HEK293 (cell line): ENCODE results near the gene GTF2F1.

Experiments used
- CTCF ChIA-PET: fragments of 350-600 bp; formaldehyde crosslinking; extraction: SDS; loops from one replicate; lab custom pipeline; 2021; ENCODE audit warnings: antibody characterized with exemption; lab: Yijun Ruan, JAX
- POLR2A ChIA-PET: fragments of 300-600 bp; formaldehyde crosslinking; extraction: SDS; loops from one replicate; lab custom pipeline; 2020; ENCODE audit warnings: antibody characterized with exemption, inconsistent platforms; lab: Yijun Ruan, JAX
- H3K27ac ChIP-seq: fragments of 200-500 bp; sonication (Bioruptor generic); 2 replicates; pipeline ENCODE4 v1.5.1; 2014; ENCODE audit warnings: low read depth, low read length, control low read depth, inconsistent platforms; ENCODE audit errors: extremely low read depth
- H3K36me3 ChIP-seq, 2 experiments: fragments of 200-500 bp in 1 of 2; sonication (Bioruptor generic) in 1 of 2; 1 replicate in 1 of 2; 2 replicates in 1 of 2; pipeline ENCODE4 v1.5.1; 2014 to 2017; ENCODE audit warnings: inconsistent platforms in 2 of 2, low read length in 2 of 2; ENCODE audit not compliant: control insufficient read depth in 2 of 2, insufficient read depth in 1 of 2
- H3K4me1 ChIP-seq: fragments of 200-500 bp; sonication (Bioruptor generic); 2 replicates; pipeline ENCODE4 v1.5.1; 2014; ENCODE audit warnings: mild to moderate bottlenecking, low read length, inconsistent platforms; ENCODE audit not compliant: control insufficient read depth, insufficient read depth
- H3K4me3 ChIP-seq: 2 replicates; pipeline ENCODE4 v1.5.1; 2011; ENCODE audit warnings: low read depth, mild to moderate bottlenecking, control low read depth, low read length, moderate library complexity
- H3K9me3 ChIP-seq: fragments of 200-500 bp; sonication (Bioruptor generic); 2 replicates; pipeline ENCODE4 v1.5.1; 2014; ENCODE audit warnings: low read depth, low read length, inconsistent platforms; ENCODE audit not compliant: control insufficient read depth, insufficient read depth
- BCL11B ChIP-seq: fragments of 450-650 bp; formaldehyde crosslinking; IDR thresholded peaks from 2 replicates; pipeline ENCODE4 v1.5.1; 2016; ENCODE audit warnings: low read depth, missing biosample characterization, missing genetic modification characterization
- EGR2 ChIP-seq: fragments of 450-650 bp; formaldehyde crosslinking; IDR thresholded peaks from 2 replicates; pipeline ENCODE4 v1.5.1; 2016; ENCODE audit warnings: low read depth, missing biosample characterization, missing genetic modification characterization
- GLI2 ChIP-seq: fragments of 450-650 bp; formaldehyde crosslinking; IDR thresholded peaks from 2 replicates; pipeline ENCODE4; 2017; ENCODE audit warnings: missing biosample characterization, missing genetic modification characterization, low read depth, borderline replicate concordance
- GLI4 ChIP-seq: fragments of 450-650 bp; formaldehyde crosslinking; IDR thresholded peaks from 2 replicates; pipeline ENCODE4 v1.5.1; 2016; ENCODE audit warnings: missing biosample characterization, missing genetic modification characterization
- GLIS1 ChIP-seq: fragments of 450-650 bp; formaldehyde crosslinking; IDR thresholded peaks from 2 replicates; pipeline ENCODE4 v1.5.1; 2016; ENCODE audit warnings: missing biosample characterization, missing genetic modification characterization
- WT1 ChIP-seq: fragments of 450-650 bp; formaldehyde crosslinking; IDR thresholded peaks from 2 replicates; pipeline ENCODE4 v1.5.1; 2016; ENCODE audit warnings: missing biosample characterization, missing genetic modification characterization
- ZBTB21 ChIP-seq: fragments of 450-650 bp; formaldehyde crosslinking; IDR thresholded peaks from 2 replicates; pipeline ENCODE4 v1.5.1; 2017; ENCODE audit warnings: missing biosample characterization, missing genetic modification characterization
- ZBTB7A ChIP-seq: fragments of 450-650 bp; formaldehyde crosslinking; IDR thresholded peaks from 2 replicates; pipeline ENCODE4 v1.5.1; 2016; ENCODE audit warnings: low read depth, missing biosample characterization, missing genetic modification characterization
- ZFHX2 ChIP-seq: fragments of 450-650 bp; formaldehyde crosslinking; conservative IDR thresholded peaks from 2 replicates; pipeline ENCODE4 v1.5.1; 2016; ENCODE audit warnings: missing biosample characterization, missing genetic modification characterization
- ZNF112 ChIP-seq: fragments of 450-650 bp; formaldehyde crosslinking; IDR thresholded peaks from 2 replicates; pipeline ENCODE4 v1.5.0; 2017; ENCODE audit warnings: missing biosample characterization, missing genetic modification characterization
- ZNF239 ChIP-seq: fragments of 450-650 bp; formaldehyde crosslinking; IDR thresholded peaks from 2 replicates; pipeline ENCODE4 v1.5.1; 2016; ENCODE audit warnings: missing biosample characterization, missing genetic modification characterization
- ZNF266 ChIP-seq: fragments of 450-650 bp; formaldehyde crosslinking; IDR thresholded peaks from 2 replicates; pipeline ENCODE4 v1.5.1; 2016; ENCODE audit warnings: missing biosample characterization, missing genetic modification characterization, low read depth
- ZNF311 ChIP-seq: fragments of 450-650 bp; formaldehyde crosslinking; IDR thresholded peaks from 2 replicates; pipeline ENCODE4 v1.5.1; 2017; ENCODE audit warnings: missing biosample characterization, missing genetic modification characterization, borderline replicate concordance
- ZNF341 ChIP-seq: fragments of 450-650 bp; formaldehyde crosslinking; IDR thresholded peaks from 2 replicates; pipeline ENCODE4; 2016; ENCODE audit warnings: low read depth, missing biosample characterization, missing genetic modification characterization
- ZNF426 ChIP-seq: fragments of 450-650 bp; formaldehyde crosslinking; IDR thresholded peaks from 2 replicates; pipeline ENCODE4 v1.5.1; 2017; ENCODE audit warnings: missing biosample characterization, missing genetic modification characterization, mild to moderate bottlenecking, inconsistent platforms, moderate library complexity
- ZNF596 ChIP-seq: fragments of 450-650 bp; IDR thresholded peaks from 2 replicates; pipeline ENCODE4 v1.5.0; 2018; ENCODE audit warnings: missing biosample characterization, mild to moderate bottlenecking, missing genetic modification characterization, moderate library complexity
- ZNF600 ChIP-seq: fragments of 450-650 bp; formaldehyde crosslinking; IDR thresholded peaks from 2 replicates; pipeline ENCODE4 v1.5.1; 2016; ENCODE audit warnings: missing biosample characterization, missing genetic modification characterization
- ZNF747 ChIP-seq: fragments of 450-650 bp; formaldehyde crosslinking; IDR thresholded peaks from 2 replicates; pipeline ENCODE4 v1.5.1; 2016; ENCODE audit warnings: missing biosample characterization, missing genetic modification characterization
- ZSCAN16 ChIP-seq: fragments of 450-650 bp; formaldehyde crosslinking; IDR thresholded peaks from 2 replicates; pipeline ENCODE4 v1.5.1; 2016; ENCODE audit warnings: missing biosample characterization, missing genetic modification characterization
- ZSCAN30 ChIP-seq: fragments of 450-650 bp; IDR thresholded peaks from 2 replicates; pipeline ENCODE4 v1.5.1; 2018; ENCODE audit warnings: missing biosample characterization, mild to moderate bottlenecking, missing genetic modification characterization, moderate library complexity
- TF ChIP-seq, protein P1 (sequence below): fragments of 450-650 bp; IDR thresholded peaks from 2 replicates; pipeline ENCODE4 v1.5.1; 2018; ENCODE audit warnings: missing biosample characterization, missing genetic modification characterization
- TF ChIP-seq, protein P2 (sequence below): fragments of 450-650 bp; formaldehyde crosslinking; IDR thresholded peaks from 2 replicates; pipeline ENCODE4 v1.5.1; 2016; ENCODE audit warnings: missing biosample characterization, missing genetic modification characterization
- TF ChIP-seq, protein P3 (sequence below): fragments of 450-650 bp; formaldehyde crosslinking; IDR thresholded peaks from 2 replicates; pipeline ENCODE4 v1.5.1; 2016; ENCODE audit warnings: missing biosample characterization, missing genetic modification characterization
- TF ChIP-seq, protein P4 (sequence below): fragments of 450-650 bp; formaldehyde crosslinking; IDR thresholded peaks from 2 replicates; pipeline ENCODE4 v1.5.1; 2016; ENCODE audit warnings: missing biosample characterization, missing genetic modification characterization

GTF2F1 gene

DNA sequence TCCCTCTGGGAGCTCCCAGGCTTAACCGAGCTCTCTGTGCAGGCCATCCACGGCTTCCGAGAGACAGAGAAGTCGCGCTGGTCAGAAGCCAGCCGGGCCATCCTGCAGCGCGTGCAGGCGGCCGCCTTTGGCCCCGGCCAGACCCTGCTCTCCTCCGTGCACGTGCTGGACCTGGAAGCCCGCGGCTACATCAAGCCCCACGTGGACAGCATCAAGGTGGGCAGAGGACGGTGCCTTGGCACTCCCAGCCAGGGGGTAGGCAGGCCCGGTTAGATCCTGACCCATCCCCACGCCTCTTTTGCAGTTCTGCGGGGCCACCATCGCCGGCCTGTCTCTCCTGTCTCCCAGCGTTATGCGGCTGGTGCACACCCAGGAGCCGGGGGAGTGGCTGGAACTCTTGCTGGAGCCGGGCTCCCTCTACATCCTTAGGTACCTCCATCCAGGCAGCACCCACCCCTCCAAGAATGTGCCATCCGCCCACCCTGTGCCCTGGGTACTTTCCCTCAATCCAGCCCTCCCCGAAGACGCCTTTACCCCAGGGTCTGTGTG is 18.7 kb downstream of the GTF2F1 start:
- H3K4me3 ChIP-seq: no peak overlapping the region
- no peaks in the 10 kb centered on the region for H3K9me3 ChIP-seq
- TF ChIP-seq ZNF266 (tag by site-specific recombination): no peak
- TF ChIP-seq ZSCAN16 (tag by site-specific recombination): no peak
- peak; percentile 47; the same call in 1 of the 2 replicates for TF ChIP-seq ZNF600
- peak; percentile 94 for TF ChIP-seq ZFHX2 (tag by site-specific recombination)
- no peak for TF ChIP-seq ZBTB7A (tag by site-specific recombination)
- TF ChIP-seq ZNF341 (tag by site-specific recombination): 0 out of 2 replicates have a peak, but pooled peaks have one; percentile 12
- TF ChIP-seq ZNF112: no peak
- no peak for TF ChIP-seq ZNF239 (tag by site-specific recombination)
- 0 out of 2 replicates have a peak, but pooled peaks have one; percentile 12 for TF ChIP-seq GLIS1 (tag by site-specific recombination)
- TF ChIP-seq GLI2 (tag by site-specific recombination): no peak
- no peak for TF ChIP-seq ZNF426
- peak; percentile 96 for TF ChIP-seq EGR2 (tag by site-specific recombination)
- TF ChIP-seq, protein P1, sequence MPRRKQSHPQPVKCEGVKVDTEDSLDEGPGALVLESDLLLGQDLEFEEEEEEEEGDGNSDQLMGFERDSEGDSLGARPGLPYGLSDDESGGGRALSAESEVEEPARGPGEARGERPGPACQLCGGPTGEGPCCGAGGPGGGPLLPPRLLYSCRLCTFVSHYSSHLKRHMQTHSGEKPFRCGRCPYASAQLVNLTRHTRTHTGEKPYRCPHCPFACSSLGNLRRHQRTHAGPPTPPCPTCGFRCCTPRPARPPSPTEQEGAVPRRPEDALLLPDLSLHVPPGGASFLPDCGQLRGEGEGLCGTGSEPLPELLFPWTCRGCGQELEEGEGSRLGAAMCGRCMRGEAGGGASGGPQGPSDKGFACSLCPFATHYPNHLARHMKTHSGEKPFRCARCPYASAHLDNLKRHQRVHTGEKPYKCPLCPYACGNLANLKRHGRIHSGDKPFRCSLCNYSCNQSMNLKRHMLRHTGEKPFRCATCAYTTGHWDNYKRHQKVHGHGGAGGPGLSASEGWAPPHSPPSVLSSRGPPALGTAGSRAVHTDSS (tag by site-specific recombination): no peak
- TF ChIP-seq WT1 (tag by site-specific recombination): no peak
- no peak for TF ChIP-seq ZNF747 (tag by site-specific recombination)
- H3K36me3 ChIP-seq: peaks cover 9 to 12% of the 10 kb centered on the region in 2 experiments; a peak in 2 of 3 replicates
- ChIA-PET CTCF (no interaction called here), POLR2A (interaction anchor here (0.7 to 3.0 kb wide), 5 partner anchors 12 to 51 kb away, joined by 3 to 60 read pairs (median 9); partner anchors contain the start of genes CLPP, GTF2F1 and KHSRP)
- no peak overlapping the region for H3K27ac ChIP-seq
- H3K4me1 ChIP-seq: peaks cover 3% of the 10 kb centered on the region; the same call in 1 of the 2 replicates

DNA sequence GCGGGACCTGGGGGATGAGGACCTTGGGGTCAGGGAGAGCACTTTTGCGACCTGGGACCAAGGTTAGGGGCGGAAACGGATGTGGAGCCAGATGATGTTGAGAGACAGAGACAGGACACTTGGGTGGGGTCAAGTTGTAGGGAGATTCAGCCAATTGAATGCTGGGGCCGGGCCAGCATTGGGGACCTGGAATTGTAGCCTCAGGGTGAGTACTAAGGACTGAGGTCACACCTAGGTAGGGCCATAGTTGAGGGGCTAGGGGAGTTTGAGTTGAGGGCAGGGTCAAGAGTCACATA is 19.2 kb downstream of the GTF2F1 start:
- no peak overlapping the region for H3K27ac ChIP-seq
- no peaks in the 10 kb centered on the region for H3K9me3 ChIP-seq
- H3K4me1 ChIP-seq: peaks cover 3% of the 10 kb centered on the region; the same call in 1 of the 2 replicates
- CTCF ChIA-PET: interaction anchor here (0.7 kb wide), 1 partner anchor 61 kb away, joined by 4 read pairs; no protein-coding TSS in a partner anchor
- POLR2A ChIA-PET: interaction anchor here (0.7 to 3.0 kb wide), 5 partner anchors 12 to 51 kb away, joined by 3 to 60 read pairs (median 9); partner anchors contain the start of genes CLPP, GTF2F1 and KHSRP
- peak overlapping the region; percentile 40 for H3K4me3 ChIP-seq
- peaks cover 8 to 11% of the 10 kb centered on the region in 2 experiments; a peak in 2 of 3 replicates for H3K36me3 ChIP-seq
- TF ChIP-seq ZNF596 (no peak), BCL11B (tag by site-specific recombination) (0 out of 2 replicates have a peak, but pooled peaks have one; percentile 43), ZSCAN30 (tag by site-specific recombination) (no peak), ZNF311 (no peak), ZBTB21 (no peak), GLI4 (0 out of 2 replicates have a peak, but pooled peaks have one; percentile 49)
- TF ChIP-seq, protein P2, sequence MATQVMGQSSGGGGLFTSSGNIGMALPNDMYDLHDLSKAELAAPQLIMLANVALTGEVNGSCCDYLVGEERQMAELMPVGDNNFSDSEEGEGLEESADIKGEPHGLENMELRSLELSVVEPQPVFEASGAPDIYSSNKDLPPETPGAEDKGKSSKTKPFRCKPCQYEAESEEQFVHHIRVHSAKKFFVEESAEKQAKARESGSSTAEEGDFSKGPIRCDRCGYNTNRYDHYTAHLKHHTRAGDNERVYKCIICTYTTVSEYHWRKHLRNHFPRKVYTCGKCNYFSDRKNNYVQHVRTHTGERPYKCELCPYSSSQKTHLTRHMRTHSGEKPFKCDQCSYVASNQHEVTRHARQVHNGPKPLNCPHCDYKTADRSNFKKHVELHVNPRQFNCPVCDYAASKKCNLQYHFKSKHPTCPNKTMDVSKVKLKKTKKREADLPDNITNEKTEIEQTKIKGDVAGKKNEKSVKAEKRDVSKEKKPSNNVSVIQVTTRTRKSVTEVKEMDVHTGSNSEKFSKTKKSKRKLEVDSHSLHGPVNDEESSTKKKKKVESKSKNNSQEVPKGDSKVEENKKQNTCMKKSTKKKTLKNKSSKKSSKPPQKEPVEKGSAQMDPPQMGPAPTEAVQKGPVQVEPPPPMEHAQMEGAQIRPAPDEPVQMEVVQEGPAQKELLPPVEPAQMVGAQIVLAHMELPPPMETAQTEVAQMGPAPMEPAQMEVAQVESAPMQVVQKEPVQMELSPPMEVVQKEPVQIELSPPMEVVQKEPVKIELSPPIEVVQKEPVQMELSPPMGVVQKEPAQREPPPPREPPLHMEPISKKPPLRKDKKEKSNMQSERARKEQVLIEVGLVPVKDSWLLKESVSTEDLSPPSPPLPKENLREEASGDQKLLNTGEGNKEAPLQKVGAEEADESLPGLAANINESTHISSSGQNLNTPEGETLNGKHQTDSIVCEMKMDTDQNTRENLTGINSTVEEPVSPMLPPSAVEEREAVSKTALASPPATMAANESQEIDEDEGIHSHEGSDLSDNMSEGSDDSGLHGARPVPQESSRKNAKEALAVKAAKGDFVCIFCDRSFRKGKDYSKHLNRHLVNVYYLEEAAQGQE (tag by site-specific recombination): no peak
- TF ChIP-seq, protein P3, sequence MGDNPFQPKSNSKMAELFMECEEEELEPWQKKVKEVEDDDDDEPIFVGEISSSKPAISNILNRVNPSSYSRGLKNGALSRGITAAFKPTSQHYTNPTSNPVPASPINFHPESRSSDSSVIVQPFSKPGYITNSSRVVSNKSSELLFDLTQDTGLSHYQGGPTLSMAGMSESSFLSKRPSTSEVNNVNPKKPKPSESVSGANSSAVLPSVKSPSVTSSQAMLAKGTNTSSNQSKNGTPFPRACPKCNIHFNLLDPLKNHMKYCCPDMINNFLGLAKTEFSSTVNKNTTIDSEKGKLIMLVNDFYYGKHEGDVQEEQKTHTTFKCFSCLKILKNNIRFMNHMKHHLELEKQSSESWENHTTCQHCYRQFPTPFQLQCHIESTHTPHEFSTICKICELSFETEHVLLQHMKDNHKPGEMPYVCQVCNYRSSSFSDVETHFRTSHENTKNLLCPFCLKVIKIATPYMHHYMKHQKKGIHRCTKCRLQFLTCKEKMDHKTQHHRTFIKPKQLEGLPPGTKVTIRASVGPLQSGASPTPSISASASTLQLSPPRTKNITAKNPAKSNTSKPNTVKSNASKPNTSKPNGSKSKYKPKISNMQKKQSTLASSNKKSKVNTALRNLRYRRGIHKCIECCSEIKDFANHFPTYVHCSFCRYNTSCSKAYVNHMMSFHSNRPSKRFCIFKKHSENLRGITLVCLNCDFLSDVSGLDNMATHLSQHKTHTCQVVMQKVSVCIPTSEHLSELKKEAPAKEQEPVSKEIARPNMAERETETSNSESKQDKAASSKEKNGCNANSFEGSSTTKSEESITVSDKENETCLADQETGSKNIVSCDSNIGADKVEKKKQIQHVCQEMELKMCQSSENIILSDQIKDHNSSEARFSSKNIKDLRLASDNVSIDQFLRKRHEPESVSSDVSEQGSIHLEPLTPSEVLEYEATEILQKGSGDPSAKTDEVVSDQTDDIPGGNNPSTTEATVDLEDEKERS: no peak
- TF ChIP-seq, protein P4, sequence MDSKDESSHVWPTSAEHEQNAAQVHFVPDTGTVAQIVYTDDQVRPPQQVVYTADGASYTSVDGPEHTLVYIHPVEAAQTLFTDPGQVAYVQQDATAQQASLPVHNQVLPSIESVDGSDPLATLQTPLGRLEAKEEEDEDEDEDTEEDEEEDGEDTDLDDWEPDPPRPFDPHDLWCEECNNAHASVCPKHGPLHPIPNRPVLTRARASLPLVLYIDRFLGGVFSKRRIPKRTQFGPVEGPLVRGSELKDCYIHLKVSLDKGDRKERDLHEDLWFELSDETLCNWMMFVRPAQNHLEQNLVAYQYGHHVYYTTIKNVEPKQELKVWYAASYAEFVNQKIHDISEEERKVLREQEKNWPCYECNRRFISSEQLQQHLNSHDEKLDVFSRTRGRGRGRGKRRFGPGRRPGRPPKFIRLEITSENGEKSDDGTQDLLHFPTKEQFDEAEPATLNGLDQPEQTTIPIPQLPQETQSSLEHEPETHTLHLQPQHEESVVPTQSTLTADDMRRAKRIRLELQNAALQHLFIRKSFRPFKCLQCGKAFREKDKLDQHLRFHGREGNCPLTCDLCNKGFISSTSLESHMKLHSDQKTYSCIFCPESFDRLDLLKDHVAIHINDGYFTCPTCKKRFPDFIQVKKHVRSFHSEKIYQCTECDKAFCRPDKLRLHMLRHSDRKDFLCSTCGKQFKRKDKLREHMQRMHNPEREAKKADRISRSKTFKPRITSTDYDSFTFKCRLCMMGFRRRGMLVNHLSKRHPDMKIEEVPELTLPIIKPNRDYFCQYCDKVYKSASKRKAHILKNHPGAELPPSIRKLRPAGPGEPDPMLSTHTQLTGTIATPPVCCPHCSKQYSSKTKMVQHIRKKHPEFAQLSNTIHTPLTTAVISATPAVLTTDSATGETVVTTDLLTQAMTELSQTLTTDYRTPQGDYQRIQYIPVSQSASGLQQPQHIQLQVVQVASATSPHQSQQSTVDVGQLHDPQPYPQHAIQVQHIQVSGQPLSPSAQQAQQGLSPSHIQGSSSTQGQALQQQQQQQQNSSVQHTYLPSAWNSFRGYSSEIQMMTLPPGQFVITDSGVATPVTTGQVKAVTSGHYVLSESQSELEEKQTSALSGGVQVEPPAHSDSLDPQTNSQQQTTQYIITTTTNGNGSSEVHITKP (tag by site-specific recombination): peak; percentile 0; the same call in 1 of the 2 replicates
